ENCODE data around the gene PTPRA. TPM values are rescaled to one million over a fixed set of nuclear protein-coding genes. Genes with fewer than 3 reads are reported as not detected.
A peak's percentile ranks its signal among the peaks of the same experiment; 100 is the strongest.

The PTPRA gene
- total and polyA plus RNA-seq, 4 donors: 113 to 182 (median 166) TPM

DNA sequence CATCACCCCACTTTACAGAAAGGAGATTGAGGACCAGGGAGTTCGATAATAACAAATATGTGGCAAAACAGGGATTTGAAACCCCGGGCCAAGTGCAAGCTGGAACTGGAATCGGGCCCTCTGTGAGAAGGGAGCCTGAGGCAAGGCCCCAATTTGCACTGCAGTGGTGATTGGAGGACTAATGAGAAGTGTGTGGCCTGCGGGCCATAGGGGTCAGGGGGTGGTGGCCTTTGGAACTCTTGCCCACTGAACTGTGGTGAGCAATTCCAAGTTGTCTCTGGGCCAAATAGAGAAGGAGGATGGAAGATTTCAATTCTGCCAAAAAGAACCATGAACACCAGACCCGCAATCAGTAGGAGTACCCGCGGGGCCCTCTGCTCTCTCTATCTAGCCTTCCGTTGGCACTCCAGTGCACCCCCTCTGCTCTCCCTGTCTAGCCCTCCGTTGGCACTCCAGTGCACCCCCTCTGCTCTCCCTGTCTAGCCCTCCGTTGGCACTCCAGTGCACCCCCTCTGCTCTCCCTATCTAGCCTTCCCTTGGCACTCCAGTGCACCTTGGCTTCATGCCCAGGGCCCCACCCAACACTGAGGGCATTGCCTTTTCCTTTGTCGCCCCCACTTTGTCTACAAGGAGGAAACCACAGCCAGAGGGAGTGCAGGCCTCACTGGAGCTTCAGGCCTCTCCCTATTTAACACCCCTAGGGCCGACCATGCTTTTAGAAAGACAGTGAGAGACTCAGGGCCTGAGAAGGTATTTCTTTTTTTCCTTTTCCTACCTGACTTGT lies 6.0 kb upstream of the PTPRA start:
- no peak for DNase-seq (ENCODE audit: low read depth in 4 of 6, low spot score in 6 of 6)
- Histone ChIP-seq H3K4me3 (ENCODE audit: low read depth, low read length) (no peak overlapping the region), H3K27me3 (ENCODE audit: control insufficient read depth, insufficient read depth, low read length) (no peaks in the 10 kb centered on the region), H3K4me1 (ENCODE audit: control insufficient read depth, insufficient read depth, low read length) (peaks cover 15% of the 10 kb centered on the region), H3K27ac (ENCODE audit: low read depth, low read length) (no peak overlapping the region), H3K9me3 (ENCODE audit: control insufficient read depth, insufficient read depth, low read length) (no peaks in the 10 kb centered on the region), H3K36me3 (ENCODE audit: control insufficient read depth, insufficient read depth, low read length) (peaks cover 52% of the 10 kb centered on the region)
- 83% methylated on average over 10 of the region's 12 CpGs for WGBS (ENCODE audit: insufficient coverage)

- peaks cover 26% of the 10 kb centered on the region for H3K4me1 ChIP-seq (ENCODE audit: control insufficient read depth, insufficient read depth, low read length)
- DNase-seq (ENCODE audit: low read depth in 4 of 6, low spot score in 6 of 6): no peak
- H3K27me3 ChIP-seq (ENCODE audit: control insufficient read depth, insufficient read depth, low read length): peaks cover 2% of the 10 kb centered on the region
- no peak overlapping the region for H3K27ac ChIP-seq (ENCODE audit: low read depth, low read length)
- H3K9me3 ChIP-seq (ENCODE audit: control insufficient read depth, insufficient read depth, low read length): no peaks in the 10 kb centered on the region
- H3K36me3 ChIP-seq (ENCODE audit: control insufficient read depth, insufficient read depth, low read length): peaks cover 31% of the 10 kb centered on the region
- no peak overlapping the region for H3K4me3 ChIP-seq (ENCODE audit: low read depth, low read length)
- 100% methylated on average over 3 of the region's 3 CpGs for WGBS (ENCODE audit: insufficient coverage)
Observed at GRCh38 chr20:2869381-2869780, 3.9 kb upstream of the PTPRA start.

- Histone ChIP-seq H3K9me3 (ENCODE audit: control insufficient read depth, insufficient read depth, low read length) (no peaks in the 10 kb centered on the region), H3K27ac (ENCODE audit: low read depth, low read length) (no peak overlapping the region), H3K36me3 (ENCODE audit: control insufficient read depth, insufficient read depth, low read length) (peaks cover 14% of the 10 kb centered on the region), H3K4me1 (ENCODE audit: control insufficient read depth, insufficient read depth, low read length) (peaks cover 35% of the 10 kb centered on the region), H3K4me3 (ENCODE audit: low read depth, low read length) (no peak overlapping the region), H3K27me3 (ENCODE audit: control insufficient read depth, insufficient read depth, low read length) (peaks cover 2% of the 10 kb centered on the region)
- peak in 1 of 6 donors; percentile 21 for DNase-seq (ENCODE audit: low read depth in 4 of 6, low spot score in 6 of 6)
- no CpG with 5 or more reads among the region's 2 CpGs for WGBS (ENCODE audit: insufficient coverage)
Observed at GRCh38 chr20:2871111-2871465, 2.2 kb upstream of the PTPRA start.

- peak in 1 of 6 donors; percentile 8 for DNase-seq (ENCODE audit: low read depth in 4 of 6, low spot score in 6 of 6)
- Histone ChIP-seq H3K4me1 (ENCODE audit: control insufficient read depth, insufficient read depth, low read length) (peaks cover 35% of the 10 kb centered on the region), H3K36me3 (ENCODE audit: control insufficient read depth, insufficient read depth, low read length) (peaks cover 8% of the 10 kb centered on the region), H3K27me3 (ENCODE audit: control insufficient read depth, insufficient read depth, low read length) (peaks cover 2% of the 10 kb centered on the region), H3K27ac (ENCODE audit: low read depth, low read length) (no peak overlapping the region), H3K4me3 (ENCODE audit: low read depth, low read length) (peak overlapping the region; percentile 72), H3K9me3 (ENCODE audit: control insufficient read depth, insufficient read depth, low read length) (no peaks in the 10 kb centered on the region)
- WGBS (ENCODE audit: insufficient coverage): 10% methylated on average over 25 of the region's 34 CpGs
Observed at GRCh38 chr20:2871661-2872458, 1.4 kb upstream of the PTPRA start.

DNA sequence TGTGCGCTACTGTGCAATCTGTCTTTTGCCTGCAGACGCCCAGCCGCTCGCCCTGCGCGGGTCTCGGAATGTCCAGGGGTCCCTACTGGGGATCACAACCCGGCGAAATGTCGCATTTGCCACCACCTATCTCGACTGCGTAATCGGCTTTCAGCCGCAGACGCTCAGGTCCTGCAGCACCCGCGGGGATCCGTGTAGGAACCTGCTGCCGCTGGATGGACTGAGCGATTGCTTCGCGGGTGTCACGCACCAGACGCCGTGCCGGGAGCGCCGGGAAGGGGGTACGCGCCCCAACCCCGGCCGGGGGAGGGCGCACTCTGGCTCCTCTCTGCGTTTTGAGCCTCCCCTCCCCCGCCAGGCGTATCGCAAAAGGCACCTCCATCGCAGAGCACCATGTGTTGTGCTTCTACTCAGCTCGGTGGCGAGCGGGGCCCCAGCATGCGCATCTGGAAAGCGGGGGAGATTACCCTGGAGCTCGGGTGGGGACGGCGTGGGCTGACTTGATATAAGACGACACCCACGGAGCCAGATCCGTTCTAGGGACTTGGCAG lies 747 bp upstream of the PTPRA start:
- peak overlapping the region; percentile 73 for H3K27ac ChIP-seq (ENCODE audit: low read depth, low read length)
- under 1% methylated on average over 49 of the region's 49 CpGs for WGBS (ENCODE audit: insufficient coverage)
- peak overlapping the region; percentile 72 for H3K4me3 ChIP-seq (ENCODE audit: low read depth, low read length)
- DNase-seq (ENCODE audit: low read depth in 4 of 6, low spot score in 6 of 6): peak in 3 of 6 donors; percentile 33 to 86 (median 78)
- H3K4me1 ChIP-seq (ENCODE audit: control insufficient read depth, insufficient read depth, low read length): peaks cover 35% of the 10 kb centered on the region
- peaks cover 3% of the 10 kb centered on the region for H3K36me3 ChIP-seq (ENCODE audit: control insufficient read depth, insufficient read depth, low read length)
- peaks cover 2% of the 10 kb centered on the region for H3K27me3 ChIP-seq (ENCODE audit: control insufficient read depth, insufficient read depth, low read length)
- no peaks in the 10 kb centered on the region for H3K9me3 ChIP-seq (ENCODE audit: control insufficient read depth, insufficient read depth, low read length)

- peaks cover 2% of the 10 kb centered on the region for H3K27me3 ChIP-seq (ENCODE audit: control insufficient read depth, insufficient read depth, low read length)
- peak overlapping the region; percentile 94 for H3K4me3 ChIP-seq (ENCODE audit: low read depth, low read length)
- peaks cover 6% of the 10 kb centered on the region for H3K36me3 ChIP-seq (ENCODE audit: control insufficient read depth, insufficient read depth, low read length)
- WGBS (ENCODE audit: insufficient coverage): under 1% methylated on average over 29 of the region's 29 CpGs
- peaks cover 35% of the 10 kb centered on the region for H3K4me1 ChIP-seq (ENCODE audit: control insufficient read depth, insufficient read depth, low read length)
- DNase-seq (ENCODE audit: low read depth in 4 of 6, low spot score in 6 of 6): peak in 3 of 6 donors; percentile 26 to 83 (median 79)
- no peaks in the 10 kb centered on the region for H3K9me3 ChIP-seq (ENCODE audit: control insufficient read depth, insufficient read depth, low read length)
- H3K27ac ChIP-seq (ENCODE audit: low read depth, low read length): peak overlapping the region; percentile 64
Observed at GRCh38 chr20:2873747-2874041, 413 bp downstream of the PTPRA start.

DNA sequence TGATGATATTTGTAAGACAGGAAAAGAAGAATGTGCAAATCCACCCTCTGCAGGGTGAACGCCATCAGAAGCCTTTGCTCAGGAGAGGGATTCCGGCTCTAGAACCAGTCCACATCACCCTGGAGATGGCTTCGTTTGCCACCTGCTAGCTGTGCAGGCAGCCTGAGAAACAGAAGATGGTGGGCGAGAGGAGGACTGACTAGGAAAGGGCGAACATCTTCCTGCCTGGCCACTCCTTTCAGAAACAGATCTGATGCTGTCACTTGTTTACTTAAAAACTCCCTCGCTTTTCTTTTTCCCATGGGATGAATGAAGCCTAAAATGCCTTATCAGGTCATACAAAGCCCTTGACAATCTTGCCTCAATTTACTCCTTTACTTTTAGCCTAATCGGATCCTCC lies 1.2 kb downstream of the PTPRA start:
- DNase-seq (ENCODE audit: low read depth in 4 of 6, low spot score in 6 of 6): peak in 2 of 6 donors; percentile 28 to 30
- WGBS (ENCODE audit: insufficient coverage): 11% methylated on average over 6 of the region's 7 CpGs

GRCh38 chr20:2875690-2876203 lies 2.5 kb downstream of the PTPRA start:
- H3K9me3 ChIP-seq (ENCODE audit: control insufficient read depth, insufficient read depth, low read length): no peaks in the 10 kb centered on the region
- no peak for DNase-seq (ENCODE audit: low read depth in 4 of 6, low spot score in 6 of 6)
- peaks cover 37% of the 10 kb centered on the region for H3K4me1 ChIP-seq (ENCODE audit: control insufficient read depth, insufficient read depth, low read length)
- H3K27ac ChIP-seq (ENCODE audit: low read depth, low read length): no peak overlapping the region
- 87% methylated on average over 5 of the region's 5 CpGs for WGBS (ENCODE audit: insufficient coverage)
- H3K36me3 ChIP-seq (ENCODE audit: control insufficient read depth, insufficient read depth, low read length): peaks cover 6% of the 10 kb centered on the region
- no peak overlapping the region for H3K4me3 ChIP-seq (ENCODE audit: low read depth, low read length)
- H3K27me3 ChIP-seq (ENCODE audit: control insufficient read depth, insufficient read depth, low read length): peaks cover 2% of the 10 kb centered on the region

More for the DNA sequence above, 1.2 kb downstream of the PTPRA start:
- peaks cover 2% of the 10 kb centered on the region for H3K27me3 ChIP-seq (ENCODE audit: control insufficient read depth, insufficient read depth, low read length)
- H3K4me1 ChIP-seq (ENCODE audit: control insufficient read depth, insufficient read depth, low read length): peaks cover 39% of the 10 kb centered on the region
- no peaks in the 10 kb centered on the region for H3K9me3 ChIP-seq (ENCODE audit: control insufficient read depth, insufficient read depth, low read length)
- peaks cover 6% of the 10 kb centered on the region for H3K36me3 ChIP-seq (ENCODE audit: control insufficient read depth, insufficient read depth, low read length)
- peak overlapping the region; percentile 94 for H3K4me3 ChIP-seq (ENCODE audit: low read depth, low read length)
- no peak overlapping the region for H3K27ac ChIP-seq (ENCODE audit: low read depth, low read length)

GRCh38 chr20:2878515-2878914 lies 5.2 kb downstream of the PTPRA start:
- no peak for DNase-seq (ENCODE audit: low read depth in 4 of 6, low spot score in 6 of 6)
- Histone ChIP-seq H3K27ac (ENCODE audit: low read depth, low read length) (no peak overlapping the region), H3K9me3 (ENCODE audit: control insufficient read depth, insufficient read depth, low read length) (no peaks in the 10 kb centered on the region), H3K4me1 (ENCODE audit: control insufficient read depth, insufficient read depth, low read length) (peaks cover 16% of the 10 kb centered on the region), H3K27me3 (ENCODE audit: control insufficient read depth, insufficient read depth, low read length) (no peaks in the 10 kb centered on the region), H3K36me3 (ENCODE audit: control insufficient read depth, insufficient read depth, low read length) (peaks cover 8% of the 10 kb centered on the region), H3K4me3 (ENCODE audit: low read depth, low read length) (no peak overlapping the region)
- no CpG with 5 or more reads among the region's 1 CpG for WGBS (ENCODE audit: insufficient coverage)
